Medulla oblongata (tissue), 1 donor: ENCODE results near the gene EPN3.

Experiments used
- DNase-seq: peaks from one replicate; pipeline ENCODE4 v3.0.0-alpha.2; 2015; ENCODE audit errors: extremely low spot score

The EPN3 gene

DNA sequence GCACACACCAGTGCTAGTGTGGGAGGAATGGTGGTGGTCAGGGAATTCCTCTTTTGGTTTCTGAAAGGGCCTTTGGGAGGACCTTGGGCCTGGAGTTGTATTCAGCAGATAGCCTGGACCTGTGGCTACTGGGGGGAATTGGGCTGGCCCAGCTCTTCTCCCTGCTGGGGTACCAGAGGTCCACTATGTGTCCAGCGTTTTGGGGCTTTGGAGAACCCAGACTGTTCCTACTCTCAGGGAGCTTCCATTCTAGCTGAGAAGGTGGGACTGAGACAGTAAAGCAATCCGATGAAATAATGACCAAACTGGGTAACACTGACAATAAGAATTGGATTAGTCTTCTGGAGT is 2.4 kb downstream of the EPN3 start:
- no peak for DNase-seq

- no peak for DNase-seq
Observed at GRCh38 chr17:50535407-50535806, 2.9 kb downstream of the EPN3 start.

DNA sequence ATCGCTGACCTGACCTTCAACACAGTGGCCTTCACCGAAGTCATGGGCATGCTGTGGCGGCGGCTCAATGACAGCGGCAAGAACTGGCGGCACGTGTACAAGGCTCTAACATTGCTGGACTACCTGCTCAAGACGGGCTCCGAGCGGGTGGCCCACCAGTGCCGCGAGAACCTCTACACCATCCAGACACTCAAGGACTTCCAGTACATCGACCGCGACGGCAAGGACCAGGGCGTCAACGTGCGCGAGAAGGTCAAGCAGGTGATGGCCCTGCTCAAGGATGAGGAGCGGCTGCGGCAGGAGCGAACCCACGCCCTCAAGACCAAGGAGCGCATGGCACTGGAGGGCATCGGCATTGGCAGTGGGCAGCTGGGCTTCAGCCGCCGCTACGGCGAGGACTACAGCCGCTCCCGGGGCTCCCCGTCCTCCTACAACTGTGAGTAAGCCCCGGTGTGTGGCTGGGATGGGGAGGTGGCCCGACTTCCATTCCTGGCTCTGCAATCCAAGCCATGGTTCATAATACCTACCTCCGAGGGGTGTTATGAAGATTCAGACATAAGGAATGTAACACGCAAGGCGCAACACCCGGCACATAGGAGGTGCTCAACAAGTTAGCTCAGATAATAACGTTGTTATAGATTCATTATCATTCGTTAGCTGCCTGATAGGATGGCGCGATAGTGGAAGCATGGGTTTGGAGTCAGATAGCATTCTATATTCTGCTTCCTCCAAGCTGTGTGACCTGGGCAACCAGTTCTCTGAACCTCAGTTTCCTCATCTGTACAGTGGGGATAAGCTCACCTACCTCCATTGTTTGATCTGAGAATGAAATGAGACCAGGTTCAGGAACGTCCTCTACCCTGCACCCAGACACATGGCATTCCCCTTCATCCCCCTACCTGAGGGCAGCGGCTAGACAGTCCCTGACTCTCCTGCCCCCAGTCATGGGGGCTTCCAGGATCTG is 4.4 kb downstream of the EPN3 start:
- DNase-seq, result no peak

GRCh38 chr17:50537721-50538548 is 5.4 kb downstream of the EPN3 start:
- no peak for DNase-seq

- DNase-seq, result no peak
Observed at GRCh38 chr17:50538549-50539410, 6.2 kb downstream of the EPN3 start.

- no peak for DNase-seq
Observed at GRCh38 chr17:50539762-50540559, 7.4 kb downstream of the EPN3 start.

DNA sequence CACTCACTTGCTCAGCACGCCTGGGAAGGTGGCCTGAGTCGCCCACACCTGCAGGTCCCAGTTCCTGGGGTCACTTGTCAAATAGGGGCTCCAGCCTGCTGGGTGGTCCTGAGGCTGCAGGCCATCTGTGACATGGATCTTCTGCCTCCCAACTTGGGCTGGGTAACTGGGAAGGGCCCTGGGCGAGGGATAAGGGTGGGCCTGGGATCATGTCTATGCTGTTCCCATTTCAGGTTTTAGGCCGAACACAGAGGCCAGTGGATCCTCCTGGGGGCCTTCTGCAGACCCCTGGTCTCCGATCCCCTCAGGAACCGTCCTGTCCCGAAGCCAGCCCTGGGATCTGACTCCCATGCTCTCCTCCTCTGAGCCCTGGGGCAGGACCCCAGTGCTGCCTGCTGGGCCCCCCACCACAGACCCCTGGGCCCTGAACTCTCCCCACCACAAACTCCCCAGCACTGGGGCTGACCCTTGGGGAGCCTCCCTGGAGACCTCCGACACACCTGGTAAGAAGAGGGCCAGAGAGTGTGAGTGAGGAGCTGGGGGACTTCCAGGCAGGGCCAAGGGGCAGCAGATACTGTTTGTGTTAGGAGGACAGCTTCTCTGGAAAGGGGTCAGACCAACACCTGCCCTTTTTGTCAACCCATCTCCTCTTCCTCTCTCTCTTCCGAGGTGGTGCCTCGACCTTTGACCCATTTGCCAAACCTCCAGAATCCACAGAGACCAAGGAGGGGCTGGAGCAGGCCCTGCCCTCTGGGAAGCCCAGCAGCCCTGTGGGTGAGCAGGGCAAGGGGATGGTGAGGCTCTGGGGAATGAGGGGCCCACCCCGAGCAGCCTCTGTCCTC is 8.2 kb downstream of the EPN3 start:
- no peak for DNase-seq

DNA sequence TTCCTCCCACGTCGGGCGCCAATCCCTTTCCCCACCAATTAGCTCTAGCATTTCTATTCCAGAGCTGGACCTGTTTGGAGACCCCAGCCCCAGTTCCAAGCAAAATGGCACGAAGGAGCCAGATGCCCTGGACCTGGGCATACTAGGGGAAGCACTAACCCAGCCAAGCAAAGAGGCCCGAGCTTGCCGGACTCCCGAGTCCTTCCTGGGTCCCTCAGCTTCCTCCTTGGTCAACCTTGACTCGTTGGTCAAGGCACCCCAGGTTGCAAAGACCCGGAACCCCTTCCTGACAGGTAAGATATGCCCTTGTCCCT is 8.8 kb downstream of the EPN3 start:
- DNase-seq, result no peak

GRCh38 chr17:50541716-50542688 is 9.5 kb downstream of the EPN3 start:
- peak; percentile 90 for DNase-seq

GRCh38 chr17:50542795-50543774 is 10.6 kb downstream of the EPN3 start:
- no peak for DNase-seq

GRCh38 chr17:50544516-50544915 is 12.0 kb downstream of the EPN3 start:
- DNase-seq, result no peak

- DNase-seq, result no peak
Observed at GRCh38 chr17:50545311-50545710, 12.8 kb downstream of the EPN3 start.

GRCh38 chr17:50546701-50547034 is 14.1 kb downstream of the EPN3 start:
- DNase-seq, result no peak

- peak; percentile 94 for DNase-seq
Observed at GRCh38 chr17:50547035-50547735, 14.7 kb downstream of the EPN3 start, which contains the start of gene SPATA20. Gene SPATA20, plus strand, starts transcription at chr17:50547174. Its CDS starts 35 bp downstream, at chr17:50547209.

- DNase-seq, result no peak
Observed at GRCh38 chr17:50547736-50548083, 15.2 kb downstream of the EPN3 start.

DNA sequence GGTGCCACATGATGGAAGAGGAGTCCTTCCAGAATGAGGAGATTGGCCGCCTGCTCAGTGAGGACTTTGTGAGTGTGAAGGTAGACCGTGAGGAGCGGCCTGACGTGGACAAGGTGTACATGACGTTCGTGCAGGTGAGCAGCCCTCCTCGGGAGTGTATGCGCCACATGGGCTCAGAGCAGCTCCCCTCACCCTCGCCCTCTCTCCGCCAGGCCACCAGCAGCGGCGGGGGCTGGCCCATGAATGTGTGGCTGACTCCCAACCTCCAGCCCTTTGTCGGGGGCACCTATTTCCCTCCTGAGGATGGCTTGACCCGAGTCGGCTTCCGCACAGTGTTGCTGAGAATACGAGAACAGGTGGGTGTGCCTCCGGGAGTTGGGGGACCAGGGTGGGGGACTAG is 16.3 kb downstream of the EPN3 start:
- no peak for DNase-seq

DNA sequence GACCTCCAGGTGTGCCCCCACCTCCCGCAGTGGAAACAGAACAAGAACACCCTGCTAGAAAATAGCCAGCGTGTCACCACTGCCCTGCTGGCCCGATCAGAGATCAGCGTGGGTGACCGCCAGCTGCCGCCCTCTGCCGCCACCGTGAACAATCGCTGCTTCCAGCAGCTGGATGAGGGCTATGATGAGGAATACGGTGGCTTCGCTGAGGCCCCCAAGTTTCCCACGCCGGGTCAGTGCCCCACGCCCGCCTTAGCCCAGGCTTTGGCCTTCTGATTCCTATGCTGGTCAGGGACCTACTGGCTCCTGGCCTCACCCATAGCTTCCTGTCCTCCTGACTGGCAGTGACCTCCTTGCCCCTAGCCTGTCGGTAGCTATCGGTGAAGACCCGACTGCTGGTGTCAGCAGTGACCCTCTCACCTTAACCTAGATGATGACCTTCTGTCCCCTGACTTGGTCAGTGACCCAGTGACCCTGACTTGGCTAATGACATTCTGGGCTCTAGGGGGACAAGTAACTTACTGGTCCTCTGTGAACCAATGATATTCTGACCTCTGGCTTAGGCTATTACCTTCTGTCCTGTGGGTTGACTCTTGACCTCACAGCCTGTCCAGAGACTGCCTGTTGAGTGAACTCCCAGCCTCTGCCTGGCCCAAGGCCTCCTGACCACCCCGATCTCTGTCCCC is 16.9 kb downstream of the EPN3 start:
- no peak for DNase-seq
